Mesodermal cell (in vitro differentiated cells): ENCODE data around the gene GPATCH4.
"Not testable (repeated sequence)": the region's sequence is repeated elsewhere in the genome, so short reads cannot be mapped to it uniquely, and the experiment has no call there.

Experiments
- H3K27ac ChIP-seq: 2 replicates; pipeline ENCODE4 v1.7.0; 2013; ENCODE audit warnings: mild to moderate bottlenecking, low read depth, low read length, moderate library complexity; ENCODE audit not compliant: severe bottlenecking
- H3K36me3 ChIP-seq: 2 replicates; pipeline ENCODE4 v1.7.1; 2013; ENCODE audit warnings: mild to moderate bottlenecking, low read length, moderate library complexity; ENCODE audit not compliant: control insufficient read depth, insufficient read depth
- H3K4me1 ChIP-seq: one replicate; pipeline ENCODE4 v1.7.1; 2013; ENCODE audit warnings: mild to moderate bottlenecking, low read length; ENCODE audit not compliant: insufficient read depth, control insufficient read depth, poor library complexity, severe bottlenecking
- H3K4me3 ChIP-seq: 2 replicates; pipeline ENCODE4 v1.7.0; 2013; ENCODE audit warnings: low read length, control low read depth, mild to moderate bottlenecking; ENCODE audit not compliant: insufficient read depth, poor library complexity, severe bottlenecking; ENCODE audit errors: extremely low read depth
- H3K9me3 ChIP-seq: 2 replicates; pipeline ENCODE4 v1.7.1; 2013; ENCODE audit warnings: mild to moderate bottlenecking, low read length, moderate library complexity; ENCODE audit not compliant: control insufficient read depth
- WGBS, 2 experiments: methylation state at CpG; one replicate each; pipeline ENCODE4 v1.1.5; 2013; ENCODE audit warnings: missing lambda C conversion rate in 2 of 2; ENCODE audit not compliant: insufficient coverage in 2 of 2; 5-methylcytosine and 5-hydroxymethylcytosine counted together

GPATCH4 gene

DNA sequence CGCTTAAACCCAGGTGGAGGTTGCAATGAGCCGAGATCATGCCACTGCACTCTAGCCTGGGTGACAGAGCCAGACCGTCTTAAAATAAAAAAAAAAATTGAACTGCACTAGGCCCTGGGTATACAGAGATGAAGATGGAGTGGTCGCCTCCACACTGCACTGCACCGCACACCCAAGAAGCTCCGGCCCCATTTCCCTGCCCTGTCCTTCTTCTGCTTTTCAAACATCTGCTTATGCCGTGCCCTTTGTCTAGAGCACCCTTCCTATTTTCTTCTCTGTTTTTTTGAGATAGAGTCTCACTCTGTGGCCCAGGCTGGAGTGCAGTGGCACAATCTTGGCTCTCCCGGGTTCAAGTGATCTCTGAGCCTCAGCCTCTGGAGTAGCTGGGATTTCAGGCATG, 46.3 kb downstream of the GPATCH4 start:
- peaks cover 71% of the 10 kb centered on the region for H3K36me3 ChIP-seq

DNA sequence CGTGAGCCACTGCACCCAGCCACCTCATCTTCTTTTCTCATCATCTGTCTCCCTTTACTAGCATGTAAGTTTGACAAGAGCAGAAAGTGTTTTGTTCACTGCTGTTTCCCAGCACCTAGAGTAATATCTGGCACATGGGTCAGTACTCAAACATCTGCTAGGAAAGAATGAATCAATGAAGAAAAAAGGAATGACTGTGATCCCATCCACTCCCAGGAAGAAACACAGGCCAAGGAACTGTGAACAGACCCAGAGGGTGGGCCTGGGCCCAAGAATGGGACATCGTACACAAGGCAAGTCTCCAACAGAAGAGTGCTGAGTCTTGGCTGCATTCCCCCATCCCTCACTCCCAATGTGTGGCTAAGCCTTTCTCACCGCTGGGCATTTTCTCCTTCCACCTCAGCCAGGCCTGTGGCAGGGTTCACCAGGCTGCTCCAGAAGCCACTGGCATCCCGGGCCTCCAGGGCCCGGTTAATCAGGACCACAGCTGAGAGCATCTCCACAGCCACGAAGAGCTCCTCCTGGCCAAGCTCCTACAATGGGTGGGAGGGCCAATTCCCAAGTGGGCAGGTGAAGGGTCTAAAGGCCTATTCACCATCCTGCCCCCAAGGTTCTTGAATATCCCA, 47.3 kb downstream of the GPATCH4 start:
- Histone ChIP-seq H3K36me3 (peaks cover 69% of the 10 kb centered on the region), H3K27ac (no peak overlapping the region), H3K4me1 (no peaks in the 10 kb centered on the region), H3K4me3 (no peak overlapping the region), H3K9me3 (no peaks in the 10 kb centered on the region)
- 95 to 98% methylated on average over 3 to 5 of the region's 6 CpGs for WGBS, 2 experiments

More for the DNA sequence above, 46.3 kb downstream of the GPATCH4 start:
- H3K4me1 ChIP-seq: no peaks in the 10 kb centered on the region
- H3K9me3 ChIP-seq: no peaks in the 10 kb centered on the region
- no peak overlapping the region for H3K4me3 ChIP-seq
- WGBS, 2 experiments: 83 to 84% methylated on average over 8 of the region's 8 CpGs
- H3K27ac ChIP-seq: no peak overlapping the region

DNA sequence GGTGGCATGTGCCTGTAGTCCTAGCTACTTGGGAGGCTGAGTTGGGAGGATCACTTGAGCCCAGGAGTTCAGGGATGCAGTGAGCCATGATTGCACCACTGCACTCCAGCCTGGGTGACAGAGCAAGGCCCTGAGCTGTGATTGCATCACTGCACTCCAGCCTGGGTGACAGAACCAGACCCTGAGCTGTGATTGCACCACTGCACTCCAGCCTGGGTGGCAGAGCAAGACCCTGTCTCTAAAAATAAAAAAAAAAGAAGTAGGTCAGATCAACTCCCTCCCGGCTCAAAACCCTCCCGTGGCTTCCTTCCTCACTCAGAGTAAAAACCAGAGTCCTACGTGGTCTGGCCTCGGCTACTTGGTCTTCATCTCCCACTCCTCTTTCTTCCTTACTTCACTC, 48.3 kb downstream of the GPATCH4 start:
- not testable (repeated sequence) for H3K4me1 ChIP-seq, H3K4me3 ChIP-seq, H3K9me3 ChIP-seq, H3K27ac ChIP-seq
- peaks cover 76% of the 10 kb centered on the region for H3K36me3 ChIP-seq
- WGBS, 2 experiments: 93 to 100% methylated on average over 4 of the region's 4 CpGs

DNA sequence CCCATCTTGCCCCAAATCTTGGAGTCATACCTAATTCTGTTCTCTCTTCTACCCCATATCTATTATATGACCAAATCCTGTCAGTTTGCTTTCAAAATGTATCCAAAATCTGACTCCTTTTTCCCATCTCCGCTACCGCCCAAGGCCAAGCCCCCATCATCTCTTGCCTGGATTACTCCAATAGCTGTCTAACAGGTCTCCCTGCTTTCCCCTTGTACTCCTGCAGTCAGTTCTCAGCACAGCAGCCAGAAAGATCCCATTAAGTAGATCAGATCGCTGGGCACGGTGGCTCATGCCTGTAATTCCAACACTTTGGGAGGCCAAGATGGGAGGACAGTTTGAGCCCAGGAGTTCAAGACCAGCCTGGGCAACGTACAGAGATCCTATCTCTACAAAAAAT, 48.8 kb downstream of the GPATCH4 start:
- H3K4me1 ChIP-seq: no peaks in the 10 kb centered on the region
- no peak overlapping the region for H3K4me3 ChIP-seq
- H3K9me3 ChIP-seq: no peaks in the 10 kb centered on the region
- H3K27ac ChIP-seq: no peak overlapping the region
- peaks cover 80% of the 10 kb centered on the region for H3K36me3 ChIP-seq
- 51 to 69% methylated on average over 3 to 4 of the region's 5 CpGs for WGBS, 2 experiments

DNA sequence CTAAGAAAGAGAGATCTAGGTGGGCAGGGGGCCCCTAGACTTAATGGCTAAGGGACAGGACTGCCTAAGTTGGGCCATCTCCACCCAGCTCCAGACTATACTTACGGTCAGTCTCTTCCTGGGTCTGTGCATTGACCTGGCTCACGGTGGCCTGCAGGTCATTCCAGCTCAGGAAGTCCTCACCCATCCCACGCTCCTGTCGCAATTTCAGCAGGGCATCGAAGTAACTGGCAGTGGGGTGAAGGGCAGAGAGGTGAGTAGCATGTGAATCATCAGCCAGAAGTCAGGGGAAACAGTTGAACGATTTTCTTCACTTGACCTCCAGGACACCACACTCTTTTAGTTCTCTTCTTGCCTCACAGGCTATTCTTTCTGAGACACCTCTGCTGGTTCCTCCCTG, 49.4 kb downstream of the GPATCH4 start:
- WGBS, 2 experiments: 94 to 97% methylated on average over 6 of the region's 6 CpGs
- Histone ChIP-seq H3K4me1 (no peaks in the 10 kb centered on the region), H3K36me3 (peaks cover 87% of the 10 kb centered on the region), H3K27ac (no peak overlapping the region), H3K9me3 (no peaks in the 10 kb centered on the region), H3K4me3 (no peak overlapping the region)

DNA sequence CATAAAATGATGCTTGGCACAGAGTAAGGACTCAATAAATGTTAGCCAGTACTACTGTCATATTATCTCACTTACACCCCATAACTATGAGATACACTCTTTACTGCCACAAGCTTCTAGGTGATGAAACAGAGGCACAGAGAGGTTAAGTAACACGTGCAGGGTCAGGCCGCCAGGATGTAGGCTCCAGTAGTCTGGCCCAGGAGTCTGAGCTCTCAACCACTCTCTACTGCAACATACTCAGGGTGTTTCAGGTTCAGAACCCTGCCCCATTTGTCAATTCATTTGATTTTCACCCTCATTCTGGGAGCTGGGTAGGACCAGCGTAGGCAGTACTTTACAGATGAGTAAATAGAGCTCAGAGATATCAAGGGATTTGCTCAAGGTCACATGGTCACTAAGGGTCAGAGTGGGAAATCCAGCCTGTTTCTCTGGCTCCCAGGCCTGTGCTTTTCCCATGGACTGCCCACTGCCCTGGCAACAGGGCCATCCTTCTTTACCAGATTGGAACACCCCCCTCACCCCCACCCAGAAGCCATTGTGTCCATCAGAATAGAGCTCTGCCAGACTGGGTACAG, 50.1 kb downstream of the GPATCH4 start:
- 94 to 100% methylated on average over 2 to 3 of the region's 3 CpGs for WGBS, 2 experiments
- no peak overlapping the region for H3K4me3 ChIP-seq
- no peaks in the 10 kb centered on the region for H3K9me3 ChIP-seq
- H3K27ac ChIP-seq: no peak overlapping the region
- H3K4me1 ChIP-seq: no peaks in the 10 kb centered on the region
- peaks cover 87% of the 10 kb centered on the region for H3K36me3 ChIP-seq

DNA sequence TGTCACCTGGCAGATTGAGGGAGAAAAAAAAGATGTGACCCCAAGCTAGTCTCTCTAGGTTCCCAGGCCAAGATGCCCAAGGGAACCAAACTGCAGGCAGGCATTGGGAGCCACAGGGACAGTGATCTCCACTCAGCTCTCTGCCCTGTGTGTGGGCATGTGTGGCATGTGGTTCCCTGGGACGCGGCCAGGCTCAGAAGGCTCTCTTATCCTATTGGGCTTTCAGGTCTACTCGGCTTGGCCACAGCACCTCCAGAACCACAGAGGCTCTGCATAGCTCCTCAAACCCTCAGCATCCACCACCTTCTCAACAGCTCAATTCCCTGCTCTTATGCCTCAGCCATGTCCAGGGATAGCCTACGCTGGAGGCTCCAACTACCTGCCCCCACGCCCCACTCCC, 50.9 kb downstream of the GPATCH4 start:
- Histone ChIP-seq H3K36me3 (peaks cover 87% of the 10 kb centered on the region), H3K4me3 (no peak overlapping the region), H3K9me3 (no peaks in the 10 kb centered on the region), H3K27ac (no peak overlapping the region), H3K4me1 (no peaks in the 10 kb centered on the region)
- 79 to 91% methylated on average over 4 of the region's 5 CpGs for WGBS, 2 experiments

DNA sequence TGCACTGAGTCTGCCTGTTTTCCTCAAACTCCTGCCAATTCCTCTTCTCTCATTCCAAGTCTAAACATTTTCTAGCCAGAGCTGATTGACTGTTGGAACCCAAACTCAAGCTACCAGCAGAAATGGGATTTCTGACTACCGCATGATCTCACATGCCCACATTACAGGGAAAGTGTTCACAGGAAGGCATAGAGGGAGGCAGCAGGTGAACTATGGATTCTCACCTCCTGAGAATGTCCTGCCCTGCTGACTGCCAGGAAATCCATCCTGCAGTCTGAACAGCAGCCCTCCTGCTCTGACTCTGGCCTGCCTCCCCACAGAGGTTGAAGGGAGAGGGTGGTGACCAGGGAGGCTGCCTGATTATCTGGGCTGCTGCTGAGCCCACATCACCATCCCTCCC, 51.4 kb downstream of the GPATCH4 start:
- Histone ChIP-seq H3K9me3 (no peaks in the 10 kb centered on the region), H3K4me1 (no peaks in the 10 kb centered on the region), H3K27ac (no peak overlapping the region), H3K4me3 (no peak overlapping the region), H3K36me3 (peaks cover 87% of the 10 kb centered on the region)
- WGBS, 2 experiments: 100% methylated on average over 1 of the region's 1 CpG; no CpG with 5 or more reads in 1 of the 2 experiments

DNA sequence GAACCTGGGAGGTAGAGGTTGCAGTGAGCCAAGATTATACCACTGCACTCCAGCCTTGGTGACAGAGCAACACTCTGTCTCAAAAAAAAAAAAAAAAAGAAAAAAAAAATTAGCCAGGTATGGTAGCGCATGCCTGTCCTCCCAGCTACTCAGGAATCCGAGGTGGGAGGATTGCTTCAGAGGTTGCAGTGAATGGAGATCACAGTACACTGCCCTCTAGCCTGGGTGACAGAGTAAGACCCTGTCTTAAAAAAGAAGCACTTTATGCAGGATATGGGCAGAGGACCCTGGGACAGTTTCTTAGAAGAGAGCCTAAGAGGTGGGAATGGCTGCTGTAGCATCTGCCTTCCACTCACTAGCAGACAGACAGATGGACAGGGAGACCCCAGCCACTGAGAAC, 51.9 kb downstream of the GPATCH4 start:
- WGBS, 2 experiments: 77 to 95% methylated on average over 2 of the region's 2 CpGs
- H3K4me1 ChIP-seq: no peaks in the 10 kb centered on the region
- H3K36me3 ChIP-seq: peaks cover 86% of the 10 kb centered on the region
- no peaks in the 10 kb centered on the region for H3K9me3 ChIP-seq
- no peak overlapping the region for H3K4me3 ChIP-seq
- H3K27ac ChIP-seq: no peak overlapping the region

DNA sequence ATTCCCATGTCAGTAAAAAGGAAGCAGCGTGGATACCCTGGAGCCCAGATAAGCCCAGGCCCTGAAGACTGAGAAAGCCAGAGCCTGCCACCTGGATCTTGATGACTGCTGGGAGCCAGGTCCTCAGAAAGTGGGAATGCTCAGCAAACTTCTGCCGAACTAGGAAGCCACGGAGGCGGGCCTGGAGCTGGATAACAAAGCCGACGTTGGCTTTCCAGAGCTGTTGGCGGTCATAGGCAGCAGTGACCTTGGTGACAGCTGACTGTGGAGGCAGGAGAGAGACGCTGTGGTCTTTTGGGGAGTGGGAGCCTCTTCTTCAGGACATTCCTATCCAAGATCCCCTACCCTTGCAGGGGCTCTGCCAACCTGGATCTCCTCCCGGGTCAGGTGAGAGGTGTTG, 53.3 kb downstream of the GPATCH4 start:
- Histone ChIP-seq H3K4me1 (no peaks in the 10 kb centered on the region), H3K27ac (no peak overlapping the region), H3K36me3 (peaks cover 86% of the 10 kb centered on the region), H3K9me3 (no peaks in the 10 kb centered on the region), H3K4me3 (no peak overlapping the region)
- WGBS, 2 experiments: 99 to 100% methylated on average over 4 to 9 of the region's 9 CpGs

DNA sequence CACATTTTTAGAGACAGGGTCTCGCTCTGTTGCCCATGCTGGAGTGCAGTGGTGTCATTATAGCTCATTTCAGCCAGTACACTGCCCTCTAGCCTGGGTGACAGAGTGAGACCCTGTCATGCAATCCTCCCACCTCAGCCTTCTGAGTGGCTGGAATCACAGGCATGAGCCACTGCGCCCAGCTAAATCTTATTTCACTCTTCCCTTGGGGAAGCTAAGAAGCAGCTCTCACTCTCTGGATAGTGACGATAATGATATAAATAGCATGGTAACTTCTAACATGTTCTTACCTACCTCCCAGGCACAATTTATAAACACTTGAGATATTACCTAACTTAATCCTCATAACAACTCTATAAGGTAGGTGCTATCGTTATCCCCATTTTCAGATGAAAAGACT, 53.8 kb downstream of the GPATCH4 start:
- Histone ChIP-seq H3K4me3 (no peak overlapping the region), H3K4me1 (no peaks in the 10 kb centered on the region), H3K36me3 (peaks cover 89% of the 10 kb centered on the region), H3K9me3 (no peaks in the 10 kb centered on the region), H3K27ac (no peak overlapping the region)
- WGBS, 2 experiments: 96 to 100% methylated on average over 1 to 3 of the region's 4 CpGs
